ENCODE results near the gene PCDH7.

PCDH7 gene

DNA sequence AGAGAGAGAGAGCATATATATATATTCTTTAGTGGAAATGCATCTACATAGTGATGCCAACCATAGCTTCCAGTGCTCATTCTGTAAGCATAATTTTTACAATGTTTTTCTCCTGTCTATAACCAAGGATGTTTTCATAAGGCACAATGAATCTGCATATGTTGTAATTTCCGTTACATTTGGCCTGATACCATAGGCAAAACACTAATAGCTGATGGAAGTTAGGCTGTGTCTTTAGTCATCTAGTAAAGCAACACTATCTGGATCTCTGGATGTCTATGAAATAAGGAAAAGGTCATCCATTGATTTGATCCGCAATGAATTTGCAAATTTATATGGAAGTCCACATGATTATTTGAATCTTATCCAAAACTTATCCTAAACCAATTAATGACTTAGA, 8.1 kb downstream of the PCDH7 start:
- DNase-seq, result no peak

DNA sequence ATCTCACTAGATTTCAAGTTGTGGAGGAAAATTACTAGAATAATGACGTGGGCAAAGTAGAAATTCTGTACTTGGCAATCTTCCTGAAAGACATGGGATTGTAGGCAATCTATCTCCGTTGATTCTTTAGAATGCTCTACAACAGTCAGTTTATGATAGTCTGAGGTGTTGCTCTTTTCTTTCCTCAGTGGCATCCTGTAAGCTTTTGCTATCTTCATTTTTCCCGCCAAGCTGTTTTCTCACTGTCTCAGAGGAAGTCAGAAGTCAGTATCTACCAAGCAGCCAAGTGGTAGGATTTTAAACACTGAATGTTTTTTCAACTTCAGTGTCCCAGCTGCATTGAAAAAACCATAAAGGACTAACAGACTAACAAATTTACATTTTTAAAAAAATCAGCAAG, 23.7 kb downstream of the PCDH7 start:
- DNase-seq, result no peak

DNA sequence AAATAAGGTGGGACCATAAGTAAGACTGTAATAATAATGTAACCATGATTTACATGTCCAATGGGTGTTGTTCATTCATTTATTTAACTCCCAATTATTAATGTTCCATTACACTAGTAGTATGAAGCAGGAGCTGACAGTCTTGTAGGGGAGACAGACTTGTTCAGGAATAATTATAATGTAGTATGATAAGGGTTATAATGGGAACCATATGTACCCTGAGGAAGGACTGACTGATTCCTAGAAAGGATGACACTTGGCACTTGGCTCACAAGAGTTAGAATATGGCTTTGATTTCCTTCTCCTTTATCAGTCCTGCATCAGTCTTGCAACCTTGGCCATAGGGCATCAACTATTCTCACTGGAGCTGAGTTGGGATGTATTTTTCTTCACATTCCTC, 24.2 kb downstream of the PCDH7 start:
- DNase-seq, result no peak

DNA sequence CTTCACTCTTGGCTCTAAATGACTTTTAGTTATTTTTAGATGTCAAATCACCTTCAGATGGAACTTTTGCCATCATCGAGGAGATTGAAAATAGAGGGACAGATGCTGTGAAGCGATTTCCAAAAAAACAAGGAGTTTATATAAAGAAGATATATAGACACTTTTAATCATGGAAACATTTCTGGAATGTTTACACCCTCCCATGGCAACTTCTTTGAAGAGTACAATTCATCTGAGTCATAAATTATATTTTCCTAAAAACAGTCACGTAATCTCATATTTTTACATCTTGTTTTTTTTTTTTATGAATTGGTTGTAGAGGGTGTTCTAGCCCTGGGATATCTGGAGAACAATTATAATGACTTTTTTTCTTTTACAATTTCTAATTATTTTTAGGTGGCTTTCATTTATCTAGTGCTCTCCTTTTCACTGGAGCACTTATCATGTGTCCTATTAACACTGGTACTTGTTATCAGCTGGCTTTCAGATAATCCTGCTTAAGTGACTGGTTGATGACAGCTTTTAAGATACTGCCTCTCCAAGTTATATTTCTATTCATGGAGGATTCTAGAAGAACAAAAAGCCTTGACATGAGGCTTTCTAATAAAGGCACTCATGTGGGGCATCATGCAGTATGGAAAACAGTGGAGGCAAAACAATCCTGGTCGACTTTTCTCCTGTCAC, 24.9 kb downstream of the PCDH7 start:
- no peak for DNase-seq

DNA sequence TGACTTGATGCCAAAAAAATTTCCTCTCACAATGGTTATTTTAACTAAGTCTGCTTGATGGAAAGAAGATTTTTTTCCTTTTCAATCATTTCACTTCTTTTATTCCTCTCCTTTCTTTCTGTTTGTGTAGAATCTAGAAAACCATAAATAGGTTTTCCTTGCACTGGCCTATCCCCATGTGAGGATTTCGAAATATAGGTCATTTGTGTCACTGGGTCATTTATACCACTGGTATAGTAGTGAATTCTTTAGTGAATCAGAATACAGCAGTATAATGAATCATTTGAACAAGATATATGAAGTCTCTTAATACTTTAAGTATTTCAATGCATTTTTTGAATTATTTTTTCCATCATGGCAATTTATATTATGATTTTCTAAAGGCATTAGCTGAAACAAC, 26.6 kb downstream of the PCDH7 start:
- no peak for DNase-seq

DNA sequence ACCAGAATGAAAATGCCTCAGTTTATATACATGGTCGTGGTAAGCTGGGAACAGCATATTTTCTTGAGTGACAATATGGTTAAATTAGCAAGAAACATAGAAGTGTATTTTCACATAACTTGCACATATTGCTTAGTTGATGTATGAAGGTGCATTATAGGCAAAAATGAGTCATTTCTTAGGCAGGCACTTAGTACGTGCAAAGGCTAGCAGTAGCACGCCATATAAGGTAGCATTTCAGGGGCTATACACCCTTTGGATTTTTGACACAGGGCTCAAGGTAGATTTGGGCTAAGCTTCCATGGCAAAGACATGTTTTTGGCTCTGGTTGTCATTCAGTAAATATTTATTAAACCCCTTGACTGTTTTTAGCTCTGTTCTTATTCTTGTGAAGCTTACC, 33.1 kb downstream of the PCDH7 start:
- DNase-seq, result no peak

DNA sequence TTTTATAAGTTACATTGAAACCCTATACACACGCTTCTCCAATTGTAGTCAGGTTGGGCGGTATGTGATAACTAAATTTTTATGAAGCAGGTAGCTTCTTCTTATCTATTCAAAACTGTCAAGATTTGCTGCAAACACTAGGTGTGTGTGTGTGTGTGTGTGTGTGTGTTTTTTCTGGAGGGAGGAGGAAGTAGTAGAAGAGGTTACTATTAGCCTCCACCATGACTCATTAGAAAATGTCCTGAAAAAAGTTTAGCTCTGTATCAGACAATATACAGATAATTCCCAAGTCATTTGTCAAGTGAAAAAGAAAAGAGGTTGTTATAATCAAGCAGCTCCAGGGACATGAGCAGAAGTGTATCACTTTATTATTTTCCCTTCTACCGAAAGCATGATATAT, 33.9 kb downstream of the PCDH7 start:
- DNase-seq, result no peak

DNA sequence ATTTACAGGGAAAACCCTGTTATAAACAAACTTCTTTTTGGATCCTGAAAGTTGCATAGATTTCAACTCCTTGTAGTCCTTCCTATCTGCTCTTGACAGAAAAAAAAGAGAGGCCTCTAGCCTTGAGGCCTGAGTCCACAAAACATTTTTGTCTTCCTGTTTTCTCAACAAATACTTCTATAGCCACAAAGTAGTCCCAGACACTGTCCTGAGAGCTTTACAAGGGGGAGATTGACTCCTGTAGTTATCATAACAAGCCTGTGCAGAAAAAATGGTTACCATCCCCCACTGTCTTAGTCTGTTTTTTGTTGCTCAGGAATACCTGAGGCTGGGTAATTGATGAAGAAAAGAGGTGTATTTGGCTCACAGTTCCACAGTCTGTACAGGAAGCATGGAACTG, 35.2 kb downstream of the PCDH7 start:
- no peak for DNase-seq

DNA sequence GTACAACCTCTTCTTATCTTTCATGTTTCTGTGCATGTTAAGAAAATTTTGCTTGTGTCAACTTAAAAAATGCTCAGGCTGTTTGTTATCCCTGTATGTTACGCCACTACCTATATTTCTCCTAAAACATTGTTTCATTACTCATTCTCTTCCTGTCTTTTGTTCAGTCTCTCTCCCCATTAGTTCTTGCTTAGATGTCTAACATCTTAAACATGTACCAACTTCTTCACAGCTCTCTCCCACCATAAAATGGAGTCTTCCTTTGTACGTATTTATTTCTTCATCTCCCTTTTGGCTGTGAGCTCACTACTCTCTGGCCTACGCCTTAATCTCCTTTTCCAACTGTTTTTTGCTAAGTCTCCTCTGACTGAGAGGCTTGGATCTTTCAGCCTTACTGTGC, 36.4 kb downstream of the PCDH7 start:
- DNase-seq, result no peak

DNA sequence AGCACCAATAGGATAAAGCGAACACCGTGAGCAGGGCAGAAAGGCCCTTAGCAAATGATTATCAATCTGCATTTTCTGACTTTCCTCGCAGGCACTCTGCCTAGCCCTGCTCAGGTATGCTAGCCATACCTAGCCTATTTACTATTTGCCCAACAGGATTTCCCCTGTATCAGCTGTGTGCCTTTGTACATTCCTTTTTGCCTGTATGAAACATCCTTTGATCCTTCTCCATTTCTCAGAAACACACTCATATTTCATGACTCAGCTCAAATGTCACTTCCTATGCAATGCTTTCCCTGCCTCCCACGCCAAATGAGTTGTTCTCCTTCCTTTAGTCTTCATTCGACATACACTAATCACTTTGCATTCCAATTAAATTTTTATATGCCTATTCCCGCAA, 37.2 kb downstream of the PCDH7 start:
- DNase-seq, result no peak

DNA sequence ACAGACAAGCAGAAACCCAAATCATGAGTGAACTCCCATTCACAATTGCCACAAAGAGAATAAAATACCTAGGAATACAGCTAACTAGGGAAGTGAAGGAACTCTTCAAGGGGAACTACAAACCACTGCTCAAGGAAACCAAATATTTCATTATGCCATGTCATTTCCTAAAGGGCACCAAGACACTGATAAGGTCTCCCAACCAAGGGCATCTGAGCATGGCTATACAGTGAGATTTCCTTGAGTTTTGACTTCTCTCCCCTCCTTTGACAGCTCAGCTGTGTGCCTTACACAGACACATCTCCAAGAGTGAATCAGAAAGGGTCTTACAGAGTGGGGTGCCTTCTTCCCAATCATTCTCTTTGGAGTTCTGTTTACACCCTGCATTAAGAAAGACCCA, 40.4 kb downstream of the PCDH7 start:
- DNase-seq, result no peak

DNA sequence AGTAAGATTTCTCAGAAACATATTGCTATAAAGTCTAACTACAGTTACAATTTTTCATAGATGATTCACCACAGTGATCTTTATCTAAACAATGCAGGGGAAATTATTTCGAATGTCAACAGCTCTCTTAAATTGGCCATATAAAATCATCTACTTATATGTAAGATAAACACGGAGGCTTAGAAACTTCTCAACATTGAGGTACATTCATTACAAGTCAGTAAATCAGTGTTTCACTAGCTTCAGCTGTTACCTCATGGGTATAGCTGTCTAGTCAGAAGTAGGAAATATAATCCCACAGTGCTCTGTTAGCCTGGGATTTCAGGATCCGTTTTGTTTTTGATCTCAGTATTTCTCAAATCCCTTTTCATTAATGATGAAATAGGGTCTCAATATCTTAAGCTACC, 43.2 kb downstream of the PCDH7 start:
- no peak for DNase-seq

DNA sequence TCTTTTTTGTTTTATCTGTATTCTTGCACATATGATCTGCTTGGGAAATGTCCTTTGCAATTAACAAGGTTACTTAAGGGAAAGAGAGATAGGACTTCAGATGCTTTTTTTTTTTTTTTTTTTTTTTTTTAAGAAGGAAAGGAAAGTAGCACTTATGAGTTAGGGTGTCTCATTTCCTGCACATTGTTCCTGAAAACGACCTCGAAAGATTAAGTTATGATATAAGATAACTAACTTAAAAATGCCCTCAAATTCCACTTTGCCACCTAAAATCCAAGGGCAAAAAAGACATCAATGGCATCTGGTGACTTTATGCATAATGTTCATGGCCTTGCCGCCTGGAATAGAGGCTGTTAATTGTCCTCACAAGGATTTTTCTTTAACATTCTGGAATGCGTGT, 44.9 kb downstream of the PCDH7 start:
- DNase-seq, result no peak

DNA sequence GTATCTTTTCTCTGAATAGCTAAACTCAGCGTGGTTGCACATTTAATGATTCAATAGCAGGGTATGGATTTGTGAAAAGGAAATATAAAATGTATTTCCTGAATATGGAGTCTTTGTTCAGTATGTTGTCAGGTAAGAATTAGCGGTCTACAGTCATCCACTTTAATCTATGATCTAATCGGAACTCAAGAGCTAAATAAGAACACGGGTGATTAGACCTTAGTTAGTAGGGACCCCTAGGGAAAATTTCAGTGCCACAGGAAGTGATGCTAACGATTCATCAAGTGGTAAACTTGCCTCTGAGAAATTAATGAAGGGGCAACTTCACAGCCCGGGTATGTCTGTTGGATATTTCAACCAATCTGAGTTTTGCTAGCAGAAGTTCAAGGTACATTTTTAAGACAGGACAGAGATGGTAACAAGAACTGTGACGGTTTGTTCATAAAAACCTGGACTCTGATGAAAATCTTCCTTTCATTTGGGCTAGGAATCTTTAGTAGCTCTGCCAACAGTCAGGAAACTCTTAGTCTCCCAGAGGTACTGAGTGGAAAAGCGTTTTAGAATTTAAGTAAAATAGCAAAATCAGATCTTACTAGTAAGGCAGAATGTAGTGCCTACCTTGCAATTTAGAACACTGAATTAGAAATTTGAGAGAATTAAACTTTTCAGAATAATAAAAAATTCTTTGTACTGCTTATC, 47.1 kb downstream of the PCDH7 start:
- DNase-seq, result no peak

DNA sequence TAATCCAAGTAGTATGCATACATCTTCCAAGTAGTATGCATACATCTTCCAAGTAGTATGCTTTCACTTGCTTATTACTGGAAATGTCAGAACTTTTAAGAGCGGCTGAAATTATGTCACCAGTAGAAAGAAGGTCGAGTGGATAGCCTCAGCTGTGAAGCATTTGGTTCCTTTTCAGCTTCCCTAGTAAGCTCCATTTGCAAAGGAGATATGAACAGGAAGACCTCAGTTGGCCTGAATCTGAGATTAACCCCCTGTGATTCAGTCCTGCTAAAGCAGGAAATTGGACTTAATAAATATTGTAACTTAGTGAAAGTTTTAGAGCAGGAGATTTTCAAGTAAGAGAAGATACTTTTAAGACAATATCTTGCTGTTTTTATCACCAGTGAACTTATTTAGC, 48.1 kb downstream of the PCDH7 start:
- no peak for DNase-seq

DNA sequence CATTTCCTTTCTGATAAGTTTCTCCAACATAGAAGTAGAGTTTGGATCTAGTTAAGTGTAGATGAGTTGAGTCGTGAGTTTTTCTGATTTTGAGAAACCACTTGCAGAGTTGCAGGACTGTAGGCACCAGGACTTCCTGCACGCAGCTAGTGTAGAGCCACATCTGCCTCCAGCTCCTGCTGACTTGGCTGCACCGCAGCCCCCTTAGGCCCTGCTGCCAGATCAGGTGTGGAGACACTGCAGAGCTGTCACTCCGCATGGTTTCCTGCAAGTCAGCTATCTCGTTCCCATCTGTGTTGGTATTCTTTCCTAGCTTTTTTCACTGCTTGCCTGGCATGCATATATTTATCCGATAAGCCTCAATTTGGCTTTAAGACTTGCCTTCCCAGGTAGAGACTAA, 48.9 kb downstream of the PCDH7 start:
- DNase-seq, result no peak

DNA sequence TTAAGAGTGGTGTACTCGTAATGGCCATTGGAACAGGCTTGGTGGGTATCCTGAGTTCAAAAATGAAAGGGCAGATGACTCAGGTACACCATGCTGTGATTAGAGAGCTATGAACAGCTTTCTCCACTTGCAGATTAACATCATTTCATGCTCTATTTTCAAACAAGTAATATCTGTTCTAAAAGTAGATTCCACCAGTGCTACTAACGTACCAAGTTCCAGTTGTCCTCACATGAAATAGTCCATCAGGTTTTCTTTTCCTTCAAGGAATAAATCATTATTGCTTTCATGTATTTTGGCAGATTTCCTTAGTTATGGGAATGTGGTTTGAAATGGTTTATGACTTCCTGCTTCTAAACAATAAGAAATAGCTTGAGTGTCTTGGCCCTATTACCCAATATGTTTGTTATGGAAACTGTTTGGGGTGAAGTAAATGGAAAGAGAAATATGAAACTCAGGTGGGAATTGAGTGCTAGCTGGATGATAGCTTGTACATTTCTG, 49.9 kb downstream of the PCDH7 start:
- DNase-seq, result no peak

DNA sequence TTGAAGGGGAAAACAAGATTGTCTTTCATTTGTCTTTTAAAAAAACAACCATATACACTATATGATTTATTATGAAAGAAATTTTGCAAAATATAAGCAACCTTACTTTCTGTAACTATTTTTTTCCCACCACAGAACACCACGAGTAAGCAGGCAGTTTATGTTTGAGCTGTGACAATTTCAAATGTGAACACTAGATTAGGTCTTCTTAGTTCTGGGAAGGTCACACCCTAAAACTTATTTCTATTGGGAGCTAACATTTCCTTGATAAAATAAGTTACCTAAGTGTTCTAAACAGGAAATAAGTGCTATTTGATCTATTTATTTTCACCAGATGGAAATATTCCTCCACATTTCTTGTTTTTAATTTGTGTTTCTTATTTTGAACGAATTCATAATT, 50.6 kb downstream of the PCDH7 start:
- DNase-seq, result no peak

DNA sequence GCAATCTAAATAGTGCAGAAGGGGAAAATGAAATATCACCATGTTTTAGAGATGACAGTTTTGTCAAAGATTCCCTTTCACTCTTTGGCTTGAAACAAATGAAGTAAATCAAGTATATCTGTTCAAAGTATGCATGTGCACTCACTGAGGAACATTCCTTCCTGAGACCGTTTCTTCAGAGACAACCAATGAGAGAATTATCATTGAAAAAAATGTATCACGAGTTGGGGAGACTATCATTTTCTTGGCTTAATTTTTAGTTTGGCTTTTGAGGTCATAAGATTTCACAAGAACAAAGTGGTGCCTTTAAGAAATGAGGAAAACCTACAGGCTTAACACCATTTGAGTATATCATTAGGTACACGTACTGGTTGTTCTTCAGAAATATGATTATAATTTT, 56.3 kb downstream of the PCDH7 start:
- no peak for DNase-seq

DNA sequence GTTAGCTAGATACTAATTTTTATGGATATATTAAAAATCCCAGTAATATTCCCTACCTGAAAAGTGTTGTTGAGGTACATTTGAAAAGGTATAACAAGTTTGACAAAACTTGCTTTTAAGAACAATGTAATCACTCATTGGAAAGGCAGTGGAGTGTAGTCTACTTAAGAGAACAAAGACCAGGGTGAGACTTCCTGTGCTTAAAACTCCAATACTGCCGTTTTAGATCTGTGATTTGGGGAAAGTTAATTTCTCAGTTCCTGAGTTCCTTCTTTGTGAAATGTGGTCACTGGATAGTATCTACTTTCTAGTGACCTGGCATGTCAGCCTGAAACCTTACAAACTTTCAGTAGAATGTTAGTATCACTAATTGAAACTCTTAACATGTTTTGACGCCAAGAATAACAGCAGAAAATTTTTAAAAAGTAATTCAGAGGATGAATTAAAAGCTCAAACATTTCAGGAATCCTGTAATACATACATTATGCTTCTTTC, 56.8 kb downstream of the PCDH7 start:
- DNase-seq, result no peak

All from NCI-H1105 treated with DMSO at 0.1 percent for 48 hours (cell line).